Measurements from ENCODE around the gene ENOX1.

DNA sequence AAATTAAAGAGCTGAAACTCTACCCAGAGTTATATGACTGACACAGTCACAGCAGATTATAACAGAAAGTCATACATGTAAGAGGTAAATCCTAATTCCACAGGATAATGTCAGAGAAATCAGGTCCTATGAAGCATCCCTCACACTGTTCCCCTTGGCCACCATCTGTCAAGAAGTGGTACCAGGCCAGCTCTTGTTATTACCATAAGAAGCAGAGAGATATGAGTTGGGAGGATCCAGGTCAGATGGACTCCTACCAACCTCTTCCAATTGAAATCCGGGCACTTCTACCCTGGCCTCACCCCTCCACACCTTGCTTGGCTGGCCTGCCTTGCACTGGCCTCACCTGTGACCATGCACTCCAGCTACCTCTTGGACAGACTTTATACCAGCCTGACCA is 410.2 kb downstream of the ENOX1 start:
- TF ChIP-seq EZH2 (IDR thresholded peaks at IDR 0.05; ENCODE audit: borderline replicate concordance, low read depth, low read length, severe bottlenecking) = no peak
- TF ChIP-seq, protein P1, sequence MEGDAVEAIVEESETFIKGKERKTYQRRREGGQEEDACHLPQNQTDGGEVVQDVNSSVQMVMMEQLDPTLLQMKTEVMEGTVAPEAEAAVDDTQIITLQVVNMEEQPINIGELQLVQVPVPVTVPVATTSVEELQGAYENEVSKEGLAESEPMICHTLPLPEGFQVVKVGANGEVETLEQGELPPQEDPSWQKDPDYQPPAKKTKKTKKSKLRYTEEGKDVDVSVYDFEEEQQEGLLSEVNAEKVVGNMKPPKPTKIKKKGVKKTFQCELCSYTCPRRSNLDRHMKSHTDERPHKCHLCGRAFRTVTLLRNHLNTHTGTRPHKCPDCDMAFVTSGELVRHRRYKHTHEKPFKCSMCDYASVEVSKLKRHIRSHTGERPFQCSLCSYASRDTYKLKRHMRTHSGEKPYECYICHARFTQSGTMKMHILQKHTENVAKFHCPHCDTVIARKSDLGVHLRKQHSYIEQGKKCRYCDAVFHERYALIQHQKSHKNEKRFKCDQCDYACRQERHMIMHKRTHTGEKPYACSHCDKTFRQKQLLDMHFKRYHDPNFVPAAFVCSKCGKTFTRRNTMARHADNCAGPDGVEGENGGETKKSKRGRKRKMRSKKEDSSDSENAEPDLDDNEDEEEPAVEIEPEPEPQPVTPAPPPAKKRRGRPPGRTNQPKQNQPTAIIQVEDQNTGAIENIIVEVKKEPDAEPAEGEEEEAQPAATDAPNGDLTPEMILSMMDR (IDR thresholded peaks at IDR 0.05; ENCODE audit: borderline replicate concordance, extremely low read depth, low read length, poor library complexity, severe bottlenecking) = no peak
